ENCODE data around the gene ANTXR2.
"Not testable (repeated sequence)": the region's sequence is repeated elsewhere in the genome, so short reads cannot be mapped to it uniquely, and the experiment has no call there.

Gene ANTXR2

GRCh38 chr4:80017125-80017854, 55.7 kb downstream of the ANTXR2 start:
- DNase-seq = no peak

DNA sequence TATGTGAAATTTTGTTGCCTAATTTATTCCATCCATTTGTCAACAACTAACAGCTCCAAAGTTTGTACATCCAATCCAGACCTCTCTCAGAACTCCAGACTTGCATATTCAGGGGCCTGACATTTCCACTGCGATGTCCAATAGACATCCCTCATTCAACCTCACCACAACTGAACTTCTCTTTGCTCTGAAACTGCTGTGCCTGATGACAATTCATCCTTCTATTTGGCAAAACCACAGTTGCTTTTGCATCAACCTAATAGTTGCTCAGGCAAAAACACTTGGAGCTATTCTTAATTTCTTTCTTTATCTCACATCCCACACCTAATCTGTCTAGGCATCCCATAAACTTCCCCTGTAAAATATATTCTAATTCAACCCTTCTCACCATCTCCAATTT, 56.5 kb downstream of the ANTXR2 start:
- DNase-seq = no peak

DNA sequence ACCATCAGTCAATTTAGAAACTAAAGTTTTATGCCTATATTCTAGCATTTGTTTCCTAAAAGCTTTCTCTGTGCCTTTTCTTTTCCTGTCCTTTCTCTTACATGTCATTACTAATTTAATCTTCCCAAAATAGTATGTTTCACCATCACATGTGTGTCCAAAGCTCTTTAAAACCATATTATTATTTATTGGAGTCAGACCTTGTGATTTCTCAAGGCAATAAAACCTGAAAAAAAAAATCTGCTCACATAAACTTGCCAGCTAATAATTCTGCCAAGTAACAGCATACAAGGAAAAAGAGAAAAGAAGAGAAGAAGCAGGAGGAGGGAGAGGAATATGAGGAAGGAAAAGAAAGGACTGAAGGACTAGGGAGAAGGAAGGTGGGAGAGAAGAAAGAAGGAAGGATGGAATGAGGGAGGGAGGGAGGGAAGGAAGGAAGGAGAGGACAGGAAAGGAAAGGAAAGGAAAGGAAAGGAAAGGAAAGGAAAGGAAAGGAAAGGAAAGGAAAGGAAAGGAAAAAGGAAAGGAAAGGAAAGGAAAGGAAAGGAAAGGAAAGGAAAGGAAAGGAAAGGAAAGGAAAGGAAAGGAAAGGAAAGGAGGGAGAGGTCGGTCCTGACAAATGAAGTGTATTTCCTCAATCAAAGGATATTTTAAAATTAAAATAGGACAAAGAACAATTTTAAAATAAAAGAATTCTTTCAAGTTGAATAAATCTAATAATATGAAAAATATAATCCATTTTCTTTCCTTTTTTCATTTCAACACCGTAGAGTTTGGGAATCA, 57.4 kb downstream of the ANTXR2 start:
- no peak for DNase-seq

GRCh38 chr4:80014531-80014930, 58.5 kb downstream of the ANTXR2 start:
- no peak for DNase-seq

GRCh38 chr4:80012291-80012690, 60.7 kb downstream of the ANTXR2 start:
- DNase-seq = no peak

- DNase-seq = no peak
These were observed 61.3 kb downstream of the ANTXR2 start for GRCh38 chr4:80011636-80012236.

DNA sequence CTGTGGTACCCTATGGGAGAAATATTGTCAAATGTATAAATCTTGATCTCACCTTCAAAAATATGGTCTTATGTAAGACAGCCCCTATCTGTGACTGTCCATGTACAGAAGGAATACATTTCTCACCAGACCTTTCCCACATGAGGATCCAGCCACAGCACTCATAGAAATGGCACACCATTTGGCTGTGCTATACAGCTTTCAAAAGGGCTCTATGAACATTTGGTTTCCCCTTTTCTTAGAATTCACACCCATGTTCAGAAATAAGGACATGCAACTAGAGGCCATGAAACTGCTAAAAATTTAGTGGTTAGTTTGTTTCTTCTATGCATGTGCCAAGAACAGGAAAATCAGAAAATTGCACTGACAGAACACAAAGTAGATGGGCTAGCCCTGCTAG, 62.7 kb downstream of the ANTXR2 start:
- no peak for DNase-seq

DNA sequence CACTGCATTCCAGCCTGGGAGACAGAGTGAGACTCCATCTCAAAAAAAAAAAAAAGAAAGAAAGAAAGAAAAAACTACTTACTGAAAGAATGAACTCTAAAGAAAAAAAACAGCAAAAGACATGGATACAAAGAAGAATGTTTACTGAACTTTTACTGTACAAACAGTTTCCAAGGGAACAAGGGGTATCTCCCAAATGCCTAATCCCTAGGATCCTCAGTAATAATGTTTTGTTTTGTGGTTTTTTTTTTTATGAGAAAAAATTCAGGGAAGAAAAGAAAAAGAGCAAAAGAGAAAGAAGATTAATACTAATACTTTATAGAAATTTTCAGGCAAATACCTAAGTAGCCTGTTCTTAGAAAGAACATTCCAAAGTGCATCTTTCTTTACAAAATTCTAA, 63.2 kb downstream of the ANTXR2 start:
- no peak for DNase-seq

DNA sequence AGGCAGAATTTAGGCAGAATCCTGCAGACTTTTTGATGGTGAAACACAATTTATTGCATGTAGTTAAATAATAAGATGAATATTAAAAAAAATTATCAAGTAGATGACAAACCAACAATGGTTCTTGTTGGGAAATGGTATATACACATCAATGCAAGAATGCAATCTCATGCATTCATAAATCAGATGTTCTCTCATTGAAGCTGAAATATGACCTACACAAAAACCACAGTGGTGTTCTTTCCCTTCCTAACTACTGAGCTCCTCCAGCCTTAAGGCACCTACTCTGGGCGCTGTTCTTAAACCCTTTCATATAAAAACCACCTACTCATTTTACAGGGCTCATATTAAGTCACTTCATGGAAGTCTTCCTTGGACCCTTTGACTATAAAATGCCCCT, 64.1 kb downstream of the ANTXR2 start:
- DNase-seq = no peak

DNA sequence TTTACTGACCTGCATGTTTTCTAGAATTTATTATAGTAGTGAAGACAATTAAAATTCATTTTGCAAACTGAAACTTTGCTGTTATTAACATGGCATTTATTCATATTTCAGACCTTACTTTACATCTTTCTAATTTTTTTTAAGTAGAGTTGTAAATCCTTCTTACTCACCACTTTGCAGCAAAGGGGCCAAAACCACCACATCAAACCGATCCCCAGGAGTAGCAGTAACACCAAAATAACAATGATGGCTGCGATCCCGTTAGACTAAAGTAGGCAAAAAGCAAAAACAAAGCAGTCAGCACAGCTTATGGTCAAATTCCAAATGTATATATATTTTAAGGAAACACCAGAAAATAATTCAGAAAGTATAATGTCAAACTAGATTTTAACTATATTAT, 64.7 kb downstream of the ANTXR2 start:
- DNase-seq = no peak

DNA sequence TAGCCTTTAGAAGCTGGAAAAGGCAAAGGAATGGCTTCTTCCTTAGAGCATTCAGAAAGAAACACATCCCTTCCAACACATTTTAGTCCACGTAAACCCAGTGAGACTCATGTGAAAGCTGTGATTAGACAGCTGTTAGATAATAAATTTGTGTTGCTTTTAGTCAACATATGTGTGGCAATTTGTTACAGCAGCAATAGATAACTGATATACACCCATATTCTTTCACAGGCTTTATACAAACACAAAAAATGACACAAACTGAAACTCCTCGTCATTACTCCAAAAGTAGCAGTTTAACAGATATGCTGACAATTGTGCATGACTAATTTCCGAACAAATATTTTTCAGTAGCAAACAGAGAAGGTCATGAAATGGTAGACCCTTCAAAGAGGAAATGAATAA, 65.3 kb downstream of the ANTXR2 start:
- no peak for DNase-seq

GRCh38 chr4:80006935-80007744, 65.9 kb downstream of the ANTXR2 start:
- DNase-seq = no peak

- DNase-seq = no peak
These were observed 67.2 kb downstream of the ANTXR2 start for GRCh38 chr4:80005863-80006262.

GRCh38 chr4:80004319-80004718, 68.7 kb downstream of the ANTXR2 start:
- DNase-seq = no peak

- DNase-seq = not testable (repeated sequence)
These were observed 70.5 kb downstream of the ANTXR2 start for GRCh38 chr4:80002559-80002958.

GRCh38 chr4:79999048-79999447, 74.0 kb downstream of the ANTXR2 start:
- not testable (repeated sequence) for DNase-seq

DNA sequence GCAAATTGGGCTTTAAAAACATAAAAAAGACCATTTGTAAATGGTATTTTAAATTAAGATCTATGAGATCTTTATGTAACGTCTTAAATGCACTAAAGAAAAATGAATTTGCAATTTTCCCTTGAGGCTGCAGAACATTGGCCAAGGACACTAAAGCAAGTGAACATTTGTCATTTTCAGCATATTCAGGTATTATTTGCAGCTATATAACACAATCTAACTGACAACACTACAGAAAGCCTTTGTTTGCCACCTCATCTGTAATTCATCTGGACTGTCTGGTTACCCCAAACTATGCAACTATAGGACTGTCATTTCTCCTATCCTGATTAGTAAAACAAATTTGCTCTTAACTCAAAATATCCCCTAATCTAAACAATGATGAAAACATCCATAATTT, 74.8 kb downstream of the ANTXR2 start:
- no peak for DNase-seq

DNA sequence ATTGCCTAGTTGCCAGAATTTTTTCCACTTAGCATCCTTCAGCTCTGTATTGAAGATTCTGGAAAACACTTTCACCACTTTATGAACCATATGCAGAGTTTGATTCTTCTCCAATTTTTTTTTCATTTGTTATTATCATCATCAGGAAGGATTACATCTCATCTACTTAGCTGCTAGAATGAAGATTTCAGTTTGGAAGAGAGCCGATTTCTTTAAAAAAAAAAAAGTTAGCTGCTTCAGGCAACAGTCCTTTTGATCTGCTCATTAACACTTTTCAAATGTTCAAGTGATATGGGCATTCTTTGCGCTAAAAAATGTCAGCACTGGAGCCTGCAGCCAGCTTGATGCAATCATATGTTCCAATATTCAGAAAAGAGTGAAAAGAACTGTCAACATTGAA, 76.2 kb downstream of the ANTXR2 start:
- DNase-seq = no peak

DNA sequence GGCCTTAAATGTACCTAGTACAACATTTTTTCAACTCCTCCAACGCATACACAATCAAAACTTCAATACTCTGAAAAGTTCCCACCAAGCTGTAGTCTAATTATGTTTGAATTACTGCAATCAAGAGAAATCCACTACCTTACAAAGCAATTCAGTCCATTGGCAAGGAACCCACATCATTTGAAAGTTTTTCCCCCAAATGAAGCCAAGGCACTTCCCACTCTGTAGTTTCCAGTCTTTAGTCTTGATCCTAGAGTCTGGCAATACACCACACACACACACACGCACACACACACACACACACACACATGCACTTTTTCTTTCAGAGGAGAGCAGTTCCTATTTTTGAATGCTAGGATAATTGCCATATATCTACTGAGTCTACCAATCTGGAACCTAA, 79.6 kb downstream of the ANTXR2 start:
- no peak for DNase-seq

DNA sequence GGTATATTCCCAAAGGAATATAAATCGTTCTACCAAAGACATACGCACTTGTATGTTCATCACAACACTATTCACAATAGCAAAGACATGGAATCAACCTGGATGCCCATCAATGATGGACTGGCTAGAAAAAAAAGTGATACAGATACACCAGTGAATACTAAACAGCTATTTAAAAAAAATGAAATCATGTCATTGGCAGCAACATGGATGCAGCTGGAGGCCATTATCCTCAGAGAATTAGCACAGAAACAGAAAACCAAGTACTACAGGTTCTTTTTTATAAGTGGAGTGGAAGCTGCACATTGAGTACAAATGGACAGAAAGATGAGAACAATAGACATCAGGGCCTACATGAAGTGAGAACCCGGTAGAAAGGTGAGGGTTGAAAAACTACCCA, 81.4 kb downstream of the ANTXR2 start:
- no peak for DNase-seq

DNA sequence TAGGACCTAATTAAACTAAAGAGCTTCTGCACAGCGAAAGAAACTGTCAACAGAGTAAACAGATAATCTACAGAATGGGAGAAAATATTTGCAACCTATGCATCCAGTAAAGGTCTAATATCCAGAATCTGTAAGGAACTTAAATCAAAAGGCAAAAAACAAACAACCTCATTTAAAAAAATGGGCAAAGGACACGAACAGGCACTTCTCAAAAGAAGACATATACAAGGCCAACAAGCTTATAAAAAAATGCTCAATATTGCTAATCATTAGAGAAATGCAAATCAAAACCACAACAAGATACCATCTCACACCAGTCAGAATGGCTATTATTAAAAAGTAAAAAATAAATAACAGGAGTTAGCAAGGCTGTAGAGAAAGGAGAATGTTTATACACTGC, 81.9 kb downstream of the ANTXR2 start:
- not testable (repeated sequence) for DNase-seq

DNA sequence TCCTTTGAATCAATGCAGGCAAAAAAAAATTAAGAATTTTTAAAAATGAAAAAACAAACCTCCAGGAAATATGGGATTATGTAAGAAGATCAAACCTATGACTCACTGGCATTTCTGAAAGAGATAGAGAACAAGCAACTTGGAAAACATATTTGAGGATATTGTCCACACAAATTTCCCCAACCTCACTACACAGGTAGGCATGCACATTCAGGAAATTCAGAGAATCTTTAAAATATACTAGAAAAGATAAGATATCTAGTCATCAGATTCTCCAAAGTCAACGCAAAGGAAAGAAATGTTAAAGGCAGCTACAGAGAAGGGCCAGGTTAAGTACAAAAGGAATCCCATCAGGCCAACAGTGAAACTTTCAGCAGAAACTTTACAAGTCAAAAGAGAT, 85.6 kb downstream of the ANTXR2 start:
- no peak for DNase-seq

DNA sequence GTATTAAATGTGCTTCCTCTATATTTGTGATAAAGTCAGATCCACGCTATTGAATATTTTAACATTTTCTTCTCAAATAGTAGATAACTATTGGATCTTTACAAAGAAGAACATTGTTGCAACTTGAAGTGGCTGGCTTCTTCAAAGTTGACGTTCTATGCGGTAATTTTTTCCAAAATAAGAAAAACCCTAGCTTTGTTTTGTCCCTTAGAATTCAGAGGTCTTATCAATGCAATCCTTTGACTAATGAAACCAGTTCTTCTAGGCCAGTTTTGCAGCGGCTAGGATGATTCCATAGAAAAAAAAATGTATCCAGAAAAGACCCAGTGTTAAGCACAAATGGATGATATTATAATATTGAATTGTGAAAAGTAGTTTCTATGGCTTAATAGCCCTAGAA, 89.6 kb downstream of the ANTXR2 start:
- DNase-seq = no peak
